GM18520 (cell line): Measurements from ENCODE around the gene STXBP4.

Source experiments
- ATAC-seq: cut with Tn5 transposase; IDR thresholded peaks from one replicate; pipeline ENCODE4 v1.9.1; 2021; ENCODE audit not compliant: unreplicated experiment

STXBP4 gene

DNA sequence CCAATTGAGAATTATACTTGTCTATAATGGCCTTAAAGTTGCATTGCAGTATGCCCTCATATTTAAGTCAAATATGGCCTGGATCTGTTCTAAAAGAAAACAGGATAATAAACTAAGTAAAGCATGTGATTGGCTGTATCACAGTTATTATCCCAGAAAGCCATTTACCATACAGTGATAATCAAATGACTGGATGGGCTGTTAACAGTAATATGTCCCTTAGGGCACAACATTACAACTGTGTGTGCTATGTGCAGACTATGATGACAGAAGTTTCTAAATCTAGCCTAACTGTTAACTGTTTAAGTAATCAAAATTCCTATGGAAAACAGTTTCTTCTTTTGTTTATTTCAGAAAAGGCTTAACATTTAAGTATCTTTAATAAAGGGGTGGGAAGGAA, 145.7 kb downstream of the STXBP4 start:
- no peak for ATAC-seq

- no peak for ATAC-seq
Observed at GRCh38 chr17:55116440-55116914, 147.9 kb downstream of the STXBP4 start.

DNA sequence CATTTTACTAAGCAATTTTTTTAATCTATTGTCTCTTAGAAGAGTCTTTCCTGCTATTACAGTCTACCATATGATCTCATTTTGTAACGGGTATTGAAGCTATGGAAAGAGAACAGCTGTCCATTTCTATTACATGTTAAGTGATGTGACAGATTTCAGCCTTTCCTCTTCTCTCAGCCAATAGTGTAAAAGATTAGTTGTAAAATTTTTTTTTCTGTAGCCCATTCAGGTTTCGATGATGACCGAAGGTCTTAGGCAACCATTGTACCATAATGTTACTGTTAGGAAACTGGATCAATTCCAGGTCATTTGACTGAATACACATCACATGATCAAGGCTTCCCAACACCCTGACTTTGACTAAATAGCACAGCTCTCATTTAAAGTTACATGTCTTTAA, 148.6 kb downstream of the STXBP4 start:
- no peak for ATAC-seq

- no peak for ATAC-seq
Observed at GRCh38 chr17:55120651-55121050, 152.1 kb downstream of the STXBP4 start.

DNA sequence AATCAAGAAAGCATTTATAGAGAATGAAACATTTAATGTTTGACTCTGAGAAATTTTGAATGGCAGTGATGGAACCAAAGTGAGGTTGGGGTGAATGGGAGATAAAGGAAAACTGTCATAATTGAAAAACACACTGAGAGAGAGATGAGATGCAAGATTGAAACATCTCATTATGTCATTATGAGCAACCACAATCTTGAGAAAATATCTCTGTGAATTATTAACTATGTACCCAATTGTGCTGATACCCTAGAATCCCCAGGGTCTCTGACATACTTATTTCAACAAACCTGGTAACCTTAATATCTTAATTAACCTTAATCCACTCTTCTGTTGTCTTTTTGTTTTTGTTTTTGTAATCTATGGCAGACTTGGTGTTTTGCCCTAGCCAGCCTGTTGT, 152.7 kb downstream of the STXBP4 start:
- ATAC-seq = no peak

DNA sequence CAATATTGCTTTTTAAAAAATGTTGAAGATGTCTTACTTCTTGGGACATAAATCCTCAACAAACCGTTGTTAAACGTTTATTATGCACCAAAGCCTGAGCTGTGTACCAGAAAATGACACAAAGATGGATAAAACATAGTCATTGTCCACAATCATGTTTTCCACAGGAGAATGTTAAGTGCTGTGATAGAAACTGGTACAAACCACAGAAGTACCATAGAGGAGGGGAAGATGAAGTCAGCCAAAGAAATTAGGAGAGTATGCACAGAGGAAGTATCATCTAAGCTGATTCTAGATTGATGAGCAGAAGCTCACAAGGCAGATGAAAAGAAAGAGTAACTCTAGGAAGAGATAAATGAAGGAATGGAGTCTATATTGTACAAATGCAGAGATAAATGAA, 153.5 kb downstream of the STXBP4 start:
- ATAC-seq = no peak

GRCh38 chr17:55124730-55125360, 156.3 kb downstream of the STXBP4 start:
- ATAC-seq = no peak

DNA sequence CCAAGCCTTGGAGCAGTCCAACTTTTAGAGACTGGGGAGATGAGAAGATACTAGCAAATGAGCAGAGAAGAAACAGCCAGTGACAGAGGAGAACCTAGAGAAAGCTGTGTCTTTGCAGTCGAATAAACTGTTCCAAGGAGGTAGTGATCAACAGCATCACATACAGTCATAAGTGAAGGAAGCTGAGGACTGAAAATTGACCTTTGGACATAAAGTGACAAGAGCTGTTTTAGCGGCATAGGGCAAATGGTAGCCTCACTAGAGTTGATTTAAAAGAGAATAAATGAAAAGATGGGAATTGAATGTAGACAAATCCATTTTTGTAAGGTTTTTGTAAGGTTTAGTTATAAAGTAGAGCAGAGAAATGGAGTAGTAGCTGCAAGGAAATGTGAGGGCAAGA, 165.0 kb downstream of the STXBP4 start:
- ATAC-seq = no peak

DNA sequence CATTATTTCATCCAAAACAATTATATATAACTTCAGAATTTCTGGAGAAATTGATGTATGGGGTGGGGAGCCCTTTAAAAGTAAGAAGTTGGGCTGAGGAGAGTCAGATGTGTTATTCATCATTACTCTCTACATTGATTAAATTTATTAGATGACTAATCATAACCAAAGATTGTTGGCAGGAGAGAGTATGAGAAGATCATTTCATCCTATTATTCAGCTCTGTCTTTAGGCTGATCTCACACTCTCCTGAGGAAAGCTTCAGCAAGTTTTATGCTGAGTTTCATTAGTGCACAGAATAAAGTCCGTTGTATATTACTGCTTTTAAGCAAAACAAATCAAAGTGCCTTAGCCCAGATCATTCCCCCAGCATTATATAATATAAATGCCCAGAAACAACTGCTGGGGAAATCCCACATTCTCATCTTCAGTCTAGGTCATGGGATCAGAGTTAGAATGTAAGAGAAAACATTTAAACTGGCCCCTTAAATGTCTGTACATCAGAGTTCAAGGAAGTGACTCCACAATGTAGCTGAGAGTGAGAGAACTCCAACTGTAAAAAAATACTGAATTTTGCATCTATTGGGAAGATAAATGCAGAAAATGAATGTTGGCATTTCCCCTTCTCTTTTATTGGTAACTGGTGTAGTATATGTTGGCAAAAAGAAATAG, 166.1 kb downstream of the STXBP4 start:
- ATAC-seq = no peak

GRCh38 chr17:55140809-55141208, 172.2 kb downstream of the STXBP4 start:
- ATAC-seq = no peak

DNA sequence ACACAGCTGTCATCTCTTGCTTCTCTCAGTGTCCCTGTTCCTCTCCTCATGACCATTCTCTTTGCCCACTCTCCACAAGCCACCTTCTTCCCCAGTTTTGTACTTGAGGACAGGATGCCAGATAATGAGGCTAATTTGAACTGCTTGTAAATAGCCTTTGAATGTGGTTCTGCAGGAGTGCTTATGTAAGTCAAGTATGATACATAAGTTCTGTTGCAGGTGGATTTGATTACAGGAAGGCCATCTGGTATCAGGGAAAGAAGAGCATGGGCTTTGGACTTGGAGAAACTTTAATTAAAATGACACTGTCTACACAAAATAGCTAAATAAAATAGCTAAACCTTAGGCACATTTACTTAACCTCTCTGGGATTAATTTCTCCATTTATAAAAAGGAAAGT, 176.0 kb downstream of the STXBP4 start:
- ATAC-seq = no peak

GRCh38 chr17:55149485-55149884, 180.9 kb downstream of the STXBP4 start:
- no peak for ATAC-seq

- no peak for ATAC-seq
Observed at GRCh38 chr17:55152236-55152635, 183.7 kb downstream of the STXBP4 start.

- no peak for ATAC-seq
Observed at GRCh38 chr17:55154101-55154500, 185.5 kb downstream of the STXBP4 start.

DNA sequence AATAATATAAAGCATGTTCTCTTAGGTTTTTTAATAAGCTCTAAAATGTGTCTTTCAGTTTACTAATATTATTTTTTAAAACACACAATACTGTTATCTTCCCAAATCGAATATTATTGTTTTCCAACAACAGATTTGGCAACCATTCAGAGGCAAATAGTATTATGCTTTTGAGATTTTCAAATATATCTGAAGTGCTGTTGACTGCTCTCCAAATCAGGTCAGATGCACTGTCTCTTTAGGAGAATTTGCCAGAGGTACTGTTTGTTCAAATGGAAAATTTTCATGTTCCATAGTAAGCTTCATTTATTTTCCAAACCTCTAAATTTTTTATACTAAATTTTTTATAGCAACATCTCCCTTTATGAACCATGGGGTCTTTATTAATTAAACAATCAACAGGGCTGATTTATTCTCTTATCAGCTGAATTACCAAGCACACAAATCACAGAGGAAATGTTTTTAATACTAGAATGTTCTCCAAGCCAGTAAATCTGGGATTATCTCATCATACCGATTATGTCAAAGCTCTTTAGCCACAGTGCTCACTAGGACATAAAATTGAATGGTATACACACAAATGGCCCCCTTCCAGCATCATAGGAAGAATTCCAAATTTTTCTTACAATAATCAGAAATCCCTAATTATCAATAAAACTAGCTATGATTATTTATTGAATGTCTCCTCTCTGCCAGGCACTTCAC, 187.4 kb downstream of the STXBP4 start:
- ATAC-seq = no peak

DNA sequence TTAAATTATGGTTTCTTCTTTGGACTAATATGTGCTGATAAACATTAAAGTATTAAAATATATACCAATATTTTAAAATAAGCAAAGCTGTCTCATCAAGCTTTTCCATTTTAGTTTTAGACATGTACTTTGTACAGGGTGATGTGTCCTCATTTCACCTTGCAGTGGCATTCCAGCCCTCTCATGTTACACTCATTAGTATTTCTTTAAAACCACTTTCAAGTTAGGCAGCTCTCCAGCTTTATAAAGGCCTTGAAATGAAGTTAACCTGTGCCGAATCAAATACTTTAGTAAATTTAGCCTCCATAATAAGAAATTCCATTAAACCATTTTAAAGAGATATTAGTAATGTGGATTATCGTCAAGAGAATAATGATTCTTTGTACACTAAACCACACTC, 188.6 kb downstream of the STXBP4 start:
- no peak for ATAC-seq

DNA sequence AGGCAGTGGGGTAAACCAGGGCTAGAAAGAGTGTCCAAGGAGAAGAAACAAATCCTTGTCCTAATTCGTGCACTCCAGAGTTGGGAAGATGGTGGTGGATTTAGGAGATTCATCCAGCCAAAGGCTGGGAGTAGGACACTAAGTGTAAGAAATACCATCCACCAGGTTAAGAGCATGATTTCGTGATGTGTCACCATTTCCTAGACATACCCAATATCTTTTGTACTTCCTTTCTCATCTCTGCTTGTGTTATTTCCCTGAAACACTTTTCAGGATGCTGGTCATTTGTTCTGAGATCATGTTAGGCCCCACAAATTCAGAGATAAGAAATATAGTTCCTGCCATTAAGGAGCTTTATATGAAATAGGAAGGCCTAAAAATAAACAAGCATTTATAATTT, 189.9 kb downstream of the STXBP4 start:
- no peak for ATAC-seq

DNA sequence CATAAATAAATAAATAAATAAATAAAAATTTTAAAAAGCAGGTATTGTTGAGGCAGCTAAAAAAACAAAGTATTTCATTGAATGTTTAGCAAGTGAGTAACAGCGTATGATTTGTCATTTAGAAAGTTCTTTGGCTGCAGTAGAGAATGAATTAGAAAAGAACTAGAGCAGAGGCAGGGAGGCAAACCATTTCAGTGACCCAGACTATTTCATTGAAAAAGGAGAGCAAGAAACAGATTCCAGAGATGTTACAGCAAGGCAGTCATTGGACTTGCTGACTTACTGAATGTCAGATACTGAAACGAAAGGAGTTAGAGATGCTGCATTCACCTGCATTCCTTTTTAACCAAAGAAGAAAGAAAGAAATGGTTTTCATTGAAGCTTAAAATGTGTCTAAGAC, 190.7 kb downstream of the STXBP4 start:
- ATAC-seq = no peak

GRCh38 chr17:55160501-55160900, 191.9 kb downstream of the STXBP4 start:
- no peak for ATAC-seq

DNA sequence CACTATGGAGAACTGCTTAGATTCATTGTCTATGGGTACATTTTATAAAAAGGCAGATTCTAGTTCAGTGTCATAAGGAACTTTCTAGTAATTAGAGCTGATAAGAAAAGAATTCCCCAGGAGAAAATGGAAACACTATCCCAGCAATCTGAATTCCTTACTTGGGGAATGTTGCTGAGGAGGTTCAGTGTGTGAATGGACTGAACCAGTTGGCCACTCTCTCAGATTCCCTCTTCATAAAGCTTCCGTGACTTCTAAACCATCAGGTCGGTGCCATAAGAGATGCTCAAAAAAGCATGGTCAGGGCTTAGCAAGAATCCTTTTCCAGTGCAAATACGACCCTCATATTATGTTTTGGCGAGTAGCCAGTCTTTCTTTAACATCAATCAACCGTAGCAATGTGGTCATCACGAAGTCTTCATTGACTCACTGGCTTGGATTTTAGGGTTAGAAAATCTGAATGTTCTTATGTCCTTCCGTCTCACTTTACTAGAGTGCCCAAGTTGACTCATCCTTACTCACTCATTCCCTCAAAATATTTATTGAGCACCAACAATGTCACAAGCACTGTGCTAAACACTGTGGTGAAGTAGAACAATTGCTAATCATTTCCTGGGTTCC, 193.5 kb downstream of the STXBP4 start:
- ATAC-seq = no peak

- no peak for ATAC-seq
Observed at GRCh38 chr17:55162556-55162946, 194.0 kb downstream of the STXBP4 start.

- ATAC-seq = no peak
Observed at GRCh38 chr17:55163408-55163807, 194.8 kb downstream of the STXBP4 start.
